A549 (cell line): Measurements from ENCODE around the gene XRCC4.

Experiments used
- CTCF ChIP-seq: fragments of >200 bp; sonication (Bioruptor Twin); formaldehyde crosslinking; IDR thresholded peaks from 3 replicates; pipeline ENCODE4 v1.5.1; 2016
- MAFK ChIP-seq: fragments of 450-650 bp; IDR thresholded peaks from 2 replicates; pipeline ENCODE4 v1.6.1; 2014; ENCODE audit not compliant: partially characterized antibody

- TF ChIP-seq CTCF, result no peak
- TF ChIP-seq MAFK, result no peak
Observed at GRCh38 chr5:83342465-83342864, 265.1 kb downstream of the XRCC4 start.
